GOT3 (cell line): ENCODE results near the gene DDX28.

ENCODE experiments used
- DNase-seq: peaks from one replicate; lab custom pipeline; 2025; ENCODE audit warnings: mixed read lengths; lab: John Stamatoyannopoulos, UW

Gene DDX28

GRCh38 chr16:68022728-68023537, at the start of gene DDX28, which contains the start of gene DUS2:
DDX28 (minus strand) TSS chr16:68023232; CDS start chr16:68023202, 30 bp downstream.
DUS2 (plus strand) TSS chr16:68023284; CDS start chr16:68038024, 14,740 bp downstream.
- peak; percentile 64 for DNase-seq

GRCh38 chr16:68072038-68072695, 49.1 kb upstream of the DDX28 start:
- DNase-seq = no peak

- DNase-seq = no peak
These were observed 48.5 kb upstream of the DDX28 start for GRCh38 chr16:68071518-68071901.

- no peak for DNase-seq
These were observed 47.9 kb upstream of the DDX28 start for GRCh38 chr16:68070806-68071517.

- no peak for DNase-seq
These were observed 47.3 kb upstream of the DDX28 start for GRCh38 chr16:68070249-68070730.

- DNase-seq = no peak
These were observed 46.6 kb upstream of the DDX28 start for GRCh38 chr16:68069511-68070248.

GRCh38 chr16:68068926-68069325, 45.9 kb upstream of the DDX28 start:
- DNase-seq = no peak

- DNase-seq = no peak
These were observed 43.7 kb upstream of the DDX28 start for GRCh38 chr16:68066763-68067162.

GRCh38 chr16:68065716-68066305, 42.8 kb upstream of the DDX28 start:
- no peak for DNase-seq

GRCh38 chr16:68064791-68065365, 41.8 kb upstream of the DDX28 start:
- DNase-seq = peak; percentile 21

- no peak for DNase-seq
These were observed 39.9 kb upstream of the DDX28 start for GRCh38 chr16:68062910-68063393.

- no peak for DNase-seq
These were observed 38.4 kb upstream of the DDX28 start for GRCh38 chr16:68061396-68061795.

- DNase-seq = no peak
These were observed 36.8 kb upstream of the DDX28 start for GRCh38 chr16:68059804-68060203.

- DNase-seq = no peak
These were observed 32.4 kb upstream of the DDX28 start for GRCh38 chr16:68055395-68055794.

GRCh38 chr16:68049449-68049848, 26.4 kb upstream of the DDX28 start:
- no peak for DNase-seq

GRCh38 chr16:68047987-68048386, 25.0 kb upstream of the DDX28 start:
- DNase-seq = no peak

GRCh38 chr16:68046106-68046505, 23.1 kb upstream of the DDX28 start:
- DNase-seq = no peak

GRCh38 chr16:68041783-68042182, 18.8 kb upstream of the DDX28 start:
- DNase-seq = no peak

GRCh38 chr16:68040506-68041288, 17.7 kb upstream of the DDX28 start:
- no peak for DNase-seq
